Measurements from ENCODE around the gene SATB2. TPM values are rescaled to one million over a fixed set of nuclear protein-coding genes. Genes with fewer than 3 reads are reported as not detected.

Gene SATB2
- total RNA-seq, 1 donor from 2014 or later, result 1.2 TPM

DNA sequence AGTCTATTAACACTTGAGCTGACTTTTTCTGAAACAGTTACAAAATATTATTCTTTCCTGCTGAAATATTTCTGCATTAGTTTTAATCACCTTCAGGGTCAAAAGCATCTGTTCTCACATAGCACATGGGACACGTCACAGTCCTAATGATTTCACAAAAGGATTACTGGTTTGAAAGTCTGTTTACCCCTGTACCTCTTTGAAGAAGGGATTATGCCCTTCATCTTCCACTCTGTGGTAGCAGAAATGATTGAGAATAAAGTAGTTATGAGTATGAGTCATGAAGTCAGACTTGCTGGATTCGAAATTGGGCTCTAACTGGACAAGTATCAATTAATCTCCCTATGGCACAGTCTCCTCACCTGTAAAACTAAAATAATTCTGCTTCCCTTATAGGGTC lies 121.2 kb downstream of the SATB2 start:
- Histone ChIP-seq H3K27me3 (no peaks in the 10 kb centered on the region), H3K4me1 (no peaks in the 10 kb centered on the region), H3K4me3 (no peak overlapping the region), H3K36me3 (no peaks in the 10 kb centered on the region), H3K27ac (no peak overlapping the region), H3K9me3 (no peaks in the 10 kb centered on the region)
- intact Hi-C loops (cut with DNase I), result no loop called here
- TF ChIP-seq, protein P1, sequence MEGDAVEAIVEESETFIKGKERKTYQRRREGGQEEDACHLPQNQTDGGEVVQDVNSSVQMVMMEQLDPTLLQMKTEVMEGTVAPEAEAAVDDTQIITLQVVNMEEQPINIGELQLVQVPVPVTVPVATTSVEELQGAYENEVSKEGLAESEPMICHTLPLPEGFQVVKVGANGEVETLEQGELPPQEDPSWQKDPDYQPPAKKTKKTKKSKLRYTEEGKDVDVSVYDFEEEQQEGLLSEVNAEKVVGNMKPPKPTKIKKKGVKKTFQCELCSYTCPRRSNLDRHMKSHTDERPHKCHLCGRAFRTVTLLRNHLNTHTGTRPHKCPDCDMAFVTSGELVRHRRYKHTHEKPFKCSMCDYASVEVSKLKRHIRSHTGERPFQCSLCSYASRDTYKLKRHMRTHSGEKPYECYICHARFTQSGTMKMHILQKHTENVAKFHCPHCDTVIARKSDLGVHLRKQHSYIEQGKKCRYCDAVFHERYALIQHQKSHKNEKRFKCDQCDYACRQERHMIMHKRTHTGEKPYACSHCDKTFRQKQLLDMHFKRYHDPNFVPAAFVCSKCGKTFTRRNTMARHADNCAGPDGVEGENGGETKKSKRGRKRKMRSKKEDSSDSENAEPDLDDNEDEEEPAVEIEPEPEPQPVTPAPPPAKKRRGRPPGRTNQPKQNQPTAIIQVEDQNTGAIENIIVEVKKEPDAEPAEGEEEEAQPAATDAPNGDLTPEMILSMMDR (IDR thresholded peaks at IDR 0.05), result no peak
- no peak for DNase-seq (ENCODE audit: low spot score in 2 of 2)

DNA sequence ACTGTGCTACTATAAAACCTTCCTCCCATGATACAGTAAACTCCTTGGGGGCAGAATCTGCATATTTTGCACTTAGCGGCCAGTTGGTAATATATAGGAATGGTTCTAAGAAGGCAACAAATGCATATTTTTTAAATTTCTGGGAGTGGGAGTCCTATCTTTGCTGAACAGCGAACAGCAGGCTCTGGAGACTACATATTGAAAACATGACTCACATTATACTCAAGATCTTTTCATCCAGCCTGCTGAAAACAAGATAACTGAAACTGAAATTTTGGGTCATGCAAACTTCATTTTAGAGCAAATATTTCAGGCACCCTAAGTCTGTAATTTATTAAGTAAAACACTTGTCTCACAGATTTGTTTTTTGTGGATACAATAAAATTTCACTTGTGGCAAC lies 122.2 kb downstream of the SATB2 start:
- TF ChIP-seq, protein P1 (IDR thresholded peaks at IDR 0.05), result no peak
- Histone ChIP-seq H3K9me3 (no peaks in the 10 kb centered on the region), H3K27me3 (no peaks in the 10 kb centered on the region), H3K27ac (no peak overlapping the region), H3K4me3 (no peak overlapping the region), H3K4me1 (no peaks in the 10 kb centered on the region), H3K36me3 (no peaks in the 10 kb centered on the region)
- no peak for DNase-seq (ENCODE audit: low spot score in 2 of 2)
- intact Hi-C loops (cut with DNase I), result no loop called here

DNA sequence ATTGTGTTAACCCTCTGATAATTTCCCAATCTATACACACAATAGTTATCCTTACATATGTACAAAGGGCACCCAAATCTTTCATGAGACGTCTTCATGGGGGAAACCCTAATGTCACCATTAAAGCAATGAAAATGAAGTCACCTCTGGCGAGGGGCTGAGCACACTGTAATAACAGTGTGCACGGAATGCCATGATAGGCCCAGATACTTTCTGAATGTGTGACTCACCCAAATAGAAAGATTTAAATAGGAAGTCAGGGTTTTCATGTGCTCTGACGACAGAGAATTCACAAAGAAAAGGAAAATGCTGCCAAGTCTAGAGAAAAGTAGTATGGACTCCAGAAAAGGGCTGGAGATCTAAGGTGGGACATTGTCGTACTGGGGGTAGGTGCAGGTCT lies 128.3 kb downstream of the SATB2 start:
- TF ChIP-seq, protein P1 (IDR thresholded peaks at IDR 0.05), result no peak
- no peaks in the 10 kb centered on the region for H3K9me3 ChIP-seq
- peaks cover 0 to 3% of the 10 kb centered on the region in 2 donors for H3K36me3 ChIP-seq
- H3K27ac ChIP-seq, result no peak overlapping the region
- no peaks in the 10 kb centered on the region for H3K27me3 ChIP-seq
- DNase-seq (ENCODE audit: low spot score in 2 of 2), result no peak
- intact Hi-C loops (cut with DNase I), result no loop called here
- H3K4me1 ChIP-seq, result no peaks in the 10 kb centered on the region
- H3K4me3 ChIP-seq, result no peak overlapping the region

DNA sequence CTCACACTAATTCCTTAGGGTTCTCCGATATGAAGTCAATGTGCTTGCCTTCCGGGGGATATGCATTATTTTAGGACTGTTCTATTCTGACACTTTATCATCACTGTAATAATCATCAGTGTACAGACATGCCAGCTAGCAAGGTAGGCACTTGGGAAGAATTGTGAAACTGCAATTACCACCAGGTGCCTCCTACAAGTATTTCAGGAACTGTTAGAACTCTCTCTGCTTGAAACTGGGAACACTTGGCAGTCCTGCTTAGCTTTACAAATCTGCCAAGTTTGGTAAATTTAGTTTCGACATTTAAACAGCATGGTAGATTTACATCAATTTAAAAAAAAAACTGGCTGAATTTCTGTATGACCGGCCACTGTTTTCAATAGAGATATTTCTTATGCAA lies 128.7 kb downstream of the SATB2 start:
- H3K4me3 ChIP-seq, result no peak overlapping the region
- TF ChIP-seq, protein P1 (IDR thresholded peaks at IDR 0.05), result no peak
- H3K36me3 ChIP-seq, result peaks cover 0 to 3% of the 10 kb centered on the region in 2 donors
- DNase-seq (ENCODE audit: low spot score in 2 of 2), result no peak
- no peak overlapping the region for H3K27ac ChIP-seq
- H3K27me3 ChIP-seq, result no peaks in the 10 kb centered on the region
- intact Hi-C loops (cut with DNase I), result no loop called here
- no peaks in the 10 kb centered on the region for H3K4me1 ChIP-seq
- no peaks in the 10 kb centered on the region for H3K9me3 ChIP-seq

DNA sequence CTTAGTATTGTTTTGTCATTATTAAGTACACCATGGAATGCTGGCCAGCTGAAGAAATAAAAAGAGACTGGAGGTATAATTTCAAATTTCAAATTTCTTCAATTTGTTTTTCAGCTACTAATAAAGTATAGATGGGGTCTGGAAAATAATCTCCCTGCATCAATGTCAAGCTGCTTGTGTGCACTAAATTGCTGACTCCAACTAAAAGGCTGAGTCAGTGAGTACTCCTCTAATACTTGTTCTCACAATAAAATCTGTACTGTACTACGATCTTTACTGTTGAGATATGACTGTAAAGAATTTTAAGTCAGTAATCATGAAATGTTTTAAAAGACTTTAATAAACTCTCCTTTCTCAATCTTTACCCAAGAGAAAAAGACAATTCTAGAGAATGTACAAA lies 131.9 kb downstream of the SATB2 start:
- Histone ChIP-seq H3K9me3 (no peaks in the 10 kb centered on the region), H3K27ac (no peak overlapping the region), H3K4me3 (no peak overlapping the region), H3K27me3 (no peaks in the 10 kb centered on the region), H3K4me1 (no peaks in the 10 kb centered on the region), H3K36me3 (peaks cover 0 to 3% of the 10 kb centered on the region in 2 donors)
- intact Hi-C loops (cut with DNase I), result no loop called here
- DNase-seq (ENCODE audit: low spot score in 2 of 2), result no peak
- TF ChIP-seq, protein P1 (IDR thresholded peaks at IDR 0.05), result no peak

DNA sequence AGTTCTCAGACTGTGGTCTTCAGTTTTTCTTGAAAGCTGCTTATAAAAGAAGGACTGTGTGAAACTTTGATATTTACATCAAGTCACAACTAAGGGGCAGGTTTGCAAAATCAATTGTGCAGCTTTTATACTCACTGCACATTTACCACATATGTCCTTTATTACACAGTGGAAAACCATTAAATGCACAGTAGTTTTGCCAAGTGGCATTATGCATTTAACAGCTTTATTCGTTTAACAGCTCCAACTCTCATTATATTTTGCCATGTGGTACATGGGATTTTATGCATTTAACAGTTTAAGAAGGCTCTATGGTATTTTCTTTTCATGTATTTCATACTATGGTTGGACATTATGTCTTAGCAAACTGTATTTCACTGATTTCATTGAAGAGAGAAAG lies 135.6 kb downstream of the SATB2 start:
- intact Hi-C loops (cut with DNase I), result no loop called here
- no peaks in the 10 kb centered on the region for H3K36me3 ChIP-seq
- no peak overlapping the region for H3K4me3 ChIP-seq
- no peak for DNase-seq (ENCODE audit: low spot score in 2 of 2)
- no peak overlapping the region for H3K27ac ChIP-seq
- H3K9me3 ChIP-seq, result no peaks in the 10 kb centered on the region
- TF ChIP-seq, protein P1 (IDR thresholded peaks at IDR 0.05), result no peak
- no peaks in the 10 kb centered on the region for H3K4me1 ChIP-seq
- H3K27me3 ChIP-seq, result no peaks in the 10 kb centered on the region

All from ascending aorta (tissue), 2 donors.